H1 (cell line): ENCODE results near the gene HNRNPU. TPM values are rescaled to one million over a fixed set of nuclear protein-coding genes. Genes with fewer than 3 reads are reported as not detected.

Experiments
- CTCF ChIA-PET: fragments of 300-600 bp; sonication (Branson Sonifier 250); formaldehyde crosslinking; loops from one replicate; lab custom pipeline; 2021; ENCODE audit not compliant: partially characterized antibody; lab: Charles Lee
- POLR2A ChIA-PET: fragments of 300-600 bp; sonication (Branson Sonifier 250); formaldehyde crosslinking; loops from one replicate; lab custom pipeline; 2021; ENCODE audit warnings: inconsistent platforms; ENCODE audit not compliant: partially characterized antibody; lab: Charles Lee
- DNase-seq, 2 experiments: peaks; one replicate each; pipeline versions ENCODE4 v3.0.0 to v3.0.0-alpha.2; 2010 to 2022; ENCODE audit warnings: low spot score in 2 of 2, low read depth in 1 of 2, mixed read lengths in 1 of 2
- FAIRE-seq: peaks from 2 replicates; lab custom pipeline; 2011; peaks lifted over from hg19 to GRCh38; lab: Jason Lieb, UNC
- H2AFZ ChIP-seq: 2 replicates; pipeline ENCODE4 v1.8.1; 2012; ENCODE audit warnings: low read length, inconsistent platforms
- H2AK5ac ChIP-seq: 2 replicates; pipeline ENCODE4 v1.6.1; 2013; ENCODE audit warnings: low read depth, low read length
- H2BK120ac ChIP-seq: replicated peaks from 2 replicates; pipeline ENCODE3; 2013; ENCODE audit warnings: low read depth, low read length, inconsistent platforms
- H2BK12ac ChIP-seq: 2 replicates; pipeline ENCODE4 v1.6.1; 2013; ENCODE audit warnings: low read depth, low read length
- H2BK15ac ChIP-seq: 2 replicates; pipeline ENCODE4 v1.6.1; 2013; ENCODE audit warnings: low read length
- H2BK20ac ChIP-seq: 2 replicates; pipeline ENCODE4 v1.6.1; 2013; ENCODE audit warnings: low read length
- H2BK5ac ChIP-seq: 2 replicates; pipeline ENCODE4 v1.6.1; 2013; ENCODE audit warnings: low read depth, low read length
- H3K14ac ChIP-seq: 2 replicates; pipeline ENCODE4 v1.6.1; 2013; ENCODE audit warnings: inconsistent platforms; ENCODE audit not compliant: insufficient read length
- H3K18ac ChIP-seq: 2 replicates; pipeline ENCODE4 v1.6.1; 2013; ENCODE audit warnings: low read length; ENCODE audit errors: extremely low read depth
- H3K23ac ChIP-seq: 2 replicates; pipeline ENCODE4 v1.6.1; 2013; ENCODE audit warnings: inconsistent platforms; ENCODE audit not compliant: insufficient read length
- H3K23me2 ChIP-seq: 2 replicates; pipeline ENCODE4 v1.6.1; 2013; ENCODE audit warnings: low read depth, low read length
- H3K27ac ChIP-seq: 2 replicates; pipeline ENCODE4 v1.6.1; 2011; ENCODE audit warnings: low read depth, low read length, inconsistent platforms
- H3K27me3 ChIP-seq, 4 experiments: replicated peaks in 1 of 4; 1 replicate in 1 of 4; 2 replicates in 3 of 4; pipeline versions ENCODE4 v1.6.1 to v1.8.1; 2011 to 2013; ENCODE audit warnings: low read length in 3 of 4, mild to moderate bottlenecking in 3 of 4, inconsistent platforms in 2 of 4, mixed read lengths in 2 of 4, moderate library complexity in 1 of 4; ENCODE audit not compliant: control insufficient read depth in 3 of 4, insufficient read depth in 3 of 4; ENCODE audit errors: extremely low read depth in 1 of 4
- H3K36me3 ChIP-seq, 4 experiments: 2 replicates each; pipeline versions ENCODE4 v1.6.1 to v1.8.1; 2011 to 2013; ENCODE audit warnings: mild to moderate bottlenecking in 4 of 4, low read length in 3 of 4, moderate library complexity in 2 of 4, control low read depth in 1 of 4, inconsistent platforms in 1 of 4; ENCODE audit not compliant: insufficient read depth in 4 of 4, control insufficient read depth in 2 of 4
- H3K4ac ChIP-seq: replicated peaks from 2 replicates; pipeline ENCODE3; 2013; ENCODE audit warnings: low read length, low read depth, mixed read lengths, inconsistent platforms; ENCODE audit not compliant: insufficient read length
- H3K4me1 ChIP-seq, 4 experiments: replicated peaks in 1 of 4; 1 replicate in 1 of 4; 2 replicates in 3 of 4; pipeline versions ENCODE4 v1.6.1 to v1.8.1; 2011 to 2013; ENCODE audit warnings: low read length in 3 of 4, inconsistent platforms in 2 of 4, mixed read lengths in 1 of 4; ENCODE audit not compliant: insufficient read depth in 4 of 4, control insufficient read depth in 3 of 4
- H3K4me2 ChIP-seq, 2 experiments: 2 replicates each; pipeline versions ENCODE4 v1.6.1 to v1.8.1; 2011 to 2013; ENCODE audit warnings: low read depth in 2 of 2, low read length in 2 of 2, control low read depth in 1 of 2, inconsistent platforms in 1 of 2, mild to moderate bottlenecking in 1 of 2; ENCODE audit not compliant: insufficient read depth in 1 of 2
- H3K4me3 ChIP-seq, 4 experiments: fragments of 200-600, 300-600 bp in 1 of 4; sonication (generic), shearing (Covaris generic), sonication (Bioruptor Twin) in 1 of 4; 2 replicates each; pipeline versions ENCODE4 v1.5.1 to v1.8.1; 2011 to 2016; ENCODE audit warnings: low read length in 4 of 4, low read depth in 3 of 4, control low read depth in 2 of 4, inconsistent platforms in 2 of 4, mild to moderate bottlenecking in 2 of 4, mixed read lengths in 1 of 4, moderate library complexity in 1 of 4; ENCODE audit not compliant: insufficient read depth in 2 of 4; ENCODE audit errors: extremely low read depth in 1 of 4
- H3K56ac ChIP-seq: replicated peaks from 2 replicates; pipeline ENCODE3; 2013; ENCODE audit warnings: low read depth, mild to moderate bottlenecking, mixed read lengths, low read length, inconsistent platforms; ENCODE audit not compliant: insufficient read length
- H3K79me1 ChIP-seq: 2 replicates; pipeline ENCODE4 v1.6.1; 2013; ENCODE audit warnings: low read depth, low read length, control low read depth
- H3K79me2 ChIP-seq, 2 experiments: 2 replicates each; pipeline versions ENCODE4 v1.6.1 to v1.8.1; 2012 to 2013; ENCODE audit warnings: low read length in 2 of 2, mild to moderate bottlenecking in 2 of 2, inconsistent platforms in 1 of 2; ENCODE audit not compliant: insufficient read depth in 2 of 2, control insufficient read depth in 1 of 2
- H3K9ac ChIP-seq, 4 experiments: replicated peaks in 1 of 4; 1 replicate in 1 of 4; 2 replicates in 3 of 4; pipeline versions ENCODE4 v1.6.1 to v1.8.1; 2011 to 2013; ENCODE audit warnings: low read depth in 3 of 4, low read length in 3 of 4, control low read depth in 2 of 4, mild to moderate bottlenecking in 2 of 4, moderate library complexity in 2 of 4, inconsistent platforms in 1 of 4; ENCODE audit errors: extremely low read depth in 1 of 4
- H3K9me3 ChIP-seq, 2 experiments: 2 replicates each; pipeline versions ENCODE4 v1.6.1 to v1.8.1; 2012 to 2013; ENCODE audit warnings: mild to moderate bottlenecking in 2 of 2, moderate library complexity in 2 of 2, control low read depth in 1 of 2, inconsistent platforms in 1 of 2, low read depth in 1 of 2, low read length in 1 of 2, mixed read lengths in 1 of 2; ENCODE audit not compliant: insufficient read depth in 2 of 2
- H4K20me1 ChIP-seq, 2 experiments: replicated peaks in 1 of 2; 2 replicates each; pipeline versions ENCODE3 to v1.8.1; 2011 to 2013; ENCODE audit warnings: inconsistent platforms in 2 of 2, low read length in 2 of 2, mild to moderate bottlenecking in 1 of 2; ENCODE audit not compliant: insufficient read depth in 2 of 2, control insufficient read depth in 1 of 2
- H4K5ac ChIP-seq: 2 replicates; pipeline ENCODE4 v1.6.1; 2013; ENCODE audit warnings: low read length, low read depth, mixed read lengths, inconsistent platforms; ENCODE audit not compliant: insufficient read length
- H4K8ac ChIP-seq: 2 replicates; pipeline ENCODE4 v1.8.0; 2013; ENCODE audit warnings: mild to moderate bottlenecking, moderate library complexity, low read length, inconsistent platforms; ENCODE audit not compliant: insufficient read depth; ENCODE audit errors: extremely low read depth
- H4K91ac ChIP-seq: replicated peaks from 2 replicates; pipeline ENCODE3; 2013; ENCODE audit warnings: low read length, mixed read lengths, inconsistent platforms; ENCODE audit not compliant: insufficient read length
- CHD2 ChIP-seq: IDR thresholded peaks from 2 replicates; pipeline ENCODE4 v1.6.1; 2012; ENCODE audit warnings: low read length, improper control_type of control experiment
- CREB1 ChIP-seq: IDR thresholded peaks from 2 replicates; pipeline ENCODE4 v1.6.1; 2012; ENCODE audit warnings: inconsistent platforms
- EGR1 ChIP-seq: IDR thresholded peaks from 2 replicates; pipeline ENCODE4 v1.6.1; 2011; ENCODE audit warnings: low read depth, low read length, borderline replicate concordance
- HDAC2 ChIP-seq, 2 experiments: fragments of 300-600 bp in 1 of 2; sonication (generic) in 1 of 2; IDR thresholded peaks; 2 replicates each; pipeline ENCODE4 v1.6.1; 2011 to 2012; ENCODE audit warnings: low read depth in 2 of 2, low read length in 2 of 2, mild to moderate bottlenecking in 2 of 2, moderate library complexity in 2 of 2, borderline replicate concordance in 1 of 2, inconsistent platforms in 1 of 2
- RFX5 ChIP-seq: IDR thresholded peaks from 2 replicates; pipeline ENCODE4 v1.6.1; 2011; ENCODE audit warnings: low read depth, low read length, improper control_type of control experiment, borderline replicate concordance
- SUZ12 ChIP-seq: fragments of 200-600 bp; sonication (generic); IDR thresholded peaks from 2 replicates; pipeline ENCODE4 v1.6.1; 2012; ENCODE audit warnings: mild to moderate bottlenecking, inconsistent platforms, low read length, moderate library complexity, mixed read lengths
- TAF7 ChIP-seq: optimal IDR thresholded peaks from 2 replicates; pipeline ENCODE3; 2011; ENCODE audit warnings: low read depth, mild to moderate bottlenecking, inconsistent platforms, low read length, moderate library complexity, borderline replicate concordance
- TCF12 ChIP-seq: IDR thresholded peaks from 2 replicates; pipeline ENCODE4 v1.6.1; 2011; ENCODE audit warnings: low read depth, mild to moderate bottlenecking, low read length
- ZNF274 ChIP-seq: IDR thresholded peaks from 2 replicates; pipeline ENCODE4 v1.7.0; 2012; ENCODE audit warnings: low read length, borderline replicate concordance; ENCODE audit errors: extremely low read depth
- WGBS, 2 experiments: shearing (Covaris generic) in 1 of 2; methylation state at CpG; one replicate each; pipeline versions ENCODE4 v1.1.6 to v1.1.7; 2013 to 2015; ENCODE audit warnings: low lambda C conversion rate in 2 of 2, mixed read lengths in 2 of 2, inconsistent platforms in 1 of 2, low coverage in 1 of 2, missing lambda C conversion rate in 1 of 2; ENCODE audit not compliant: insufficient replicate concordance in 2 of 2, insufficient coverage in 1 of 2, insufficient read length in 1 of 2; ENCODE audit errors: extremely low coverage in 1 of 2, missing lambda C conversion rate in 1 of 2; 5-methylcytosine and 5-hydroxymethylcytosine counted together
- polyA plus RNA-seq, 7 experiments: library from polyadenylated mRNA; depleted of rRNA in 3 of 7; stranded (reverse) in 5 of 7; unstranded in 2 of 7; fragments of >200 nt in 5 of 7; fragments of 200-250 nt in 2 of 7; gene quantifications; 1 replicate in 5 of 7; 2 replicates in 1 of 7; 4 replicates in 1 of 7; pipeline versions ENCODE4 v1.2.1 to v1.2.3, GENCODE V29; 2011 to 2013; ENCODE audit warnings: missing spikeins in 2 of 7, mixed read lengths in 2 of 7
- total RNA-seq: library from RNA; stranded (reverse); fragmentation: NEBNext Ultra II Directional; extraction: Animal tissue kit (Norgen Biotek cat#: 25700); gene quantifications from 2 replicates; pipeline ENCODE4 v1.2.1, GENCODE V29; 2021
- TF ChIP-seq, protein P1 (sequence below): IDR thresholded peaks from 2 replicates; pipeline ENCODE4 v1.6.1; 2012; ENCODE audit warnings: low read length, inconsistent platforms

The HNRNPU gene
- total and polyA plus RNA-seq, 2 of the 8 experiments (the other 6 are each of a cell fraction or from before 2014, with no cell fraction given): 95.6 to 606 TPM

DNA sequence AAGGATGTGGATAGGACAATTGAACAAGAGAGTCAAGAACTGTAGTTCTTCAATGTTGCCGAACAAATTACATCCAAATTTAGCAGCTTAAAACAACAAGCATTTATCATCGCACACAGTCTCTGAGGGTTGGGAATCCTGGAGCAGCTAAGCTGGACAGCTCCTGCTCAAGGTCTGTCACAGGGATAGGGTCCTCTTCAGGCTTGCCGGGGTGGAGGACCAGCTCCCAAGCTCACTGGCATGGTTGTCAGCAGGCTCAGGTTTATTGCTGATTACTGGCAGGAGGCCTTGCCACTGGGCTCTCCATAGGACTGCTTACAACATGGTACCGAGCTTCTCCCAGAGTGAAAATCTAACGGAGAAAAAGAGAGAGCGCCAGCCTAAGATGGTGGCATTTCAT lies 51.0 kb downstream of the HNRNPU start:
- ChIA-PET CTCF (interaction anchor here (0.5 to 6.0 kb wide), 9 partner anchors 11 to 778 kb away, joined by 3 to 50 read pairs (median 4); no protein-coding TSS in a partner anchor), POLR2A (interaction anchor here (0.8 to 9.1 kb wide), 4 partner anchors 9 to 37 kb away, joined by 3 to 178 read pairs (median 5); partner anchors contain the start of gene COX20)
- Histone ChIP-seq H2BK120ac (no peak overlapping the region), H3K9me3 (no peaks in the 10 kb centered on the region), H3K4me3 (no peak overlapping the region), H3K27ac (no peak overlapping the region), H4K5ac (no peak overlapping the region), H3K14ac (no peak overlapping the region), H4K20me1 (no peaks in the 10 kb centered on the region), H2BK5ac (no peak overlapping the region), H2BK20ac (no peak overlapping the region), H4K91ac (no peak overlapping the region), H3K56ac (no peak overlapping the region), H3K27me3 (no peaks in the 10 kb centered on the region), H3K79me1 (no peaks in the 10 kb centered on the region), H2BK15ac (peak overlapping the region; percentile 61; the same call in 1 of the 2 replicates), H3K4ac (no peak overlapping the region), H2AK5ac (no peak overlapping the region), H3K4me1 (peaks cover 1 to 11% (median 7%) of the 10 kb centered on the region in 4 experiments), H2AFZ (no peak overlapping the region), H2BK12ac (peak overlapping the region; percentile 45; the same call in 1 of the 2 replicates), H3K23ac (no peak overlapping the region), H3K36me3 (no peaks in the 10 kb centered on the region), H3K4me2 (no peak overlapping the region), H3K79me2 (peaks cover 0 to 23% of the 10 kb centered on the region in 2 experiments; a peak in 2 of 4 replicates), H4K8ac (no peak overlapping the region), H3K18ac (no peak overlapping the region)
- 96% methylated on average over 6 of the region's 6 CpGs; no CpG with 5 or more reads in 1 of the 2 experiments for WGBS, 2 experiments
- no peak for DNase-seq
- FAIRE-seq: no peak
- TF ChIP-seq, protein P1, sequence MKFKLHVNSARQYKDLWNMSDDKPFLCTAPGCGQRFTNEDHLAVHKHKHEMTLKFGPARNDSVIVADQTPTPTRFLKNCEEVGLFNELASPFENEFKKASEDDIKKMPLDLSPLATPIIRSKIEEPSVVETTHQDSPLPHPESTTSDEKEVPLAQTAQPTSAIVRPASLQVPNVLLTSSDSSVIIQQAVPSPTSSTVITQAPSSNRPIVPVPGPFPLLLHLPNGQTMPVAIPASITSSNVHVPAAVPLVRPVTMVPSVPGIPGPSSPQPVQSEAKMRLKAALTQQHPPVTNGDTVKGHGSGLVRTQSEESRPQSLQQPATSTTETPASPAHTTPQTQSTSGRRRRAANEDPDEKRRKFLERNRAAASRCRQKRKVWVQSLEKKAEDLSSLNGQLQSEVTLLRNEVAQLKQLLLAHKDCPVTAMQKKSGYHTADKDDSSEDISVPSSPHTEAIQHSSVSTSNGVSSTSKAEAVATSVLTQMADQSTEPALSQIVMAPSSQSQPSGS: no peak
- TF ChIP-seq ZNF274: no peak
- no peak for TF ChIP-seq EGR1
- TF ChIP-seq RFX5: no peak
- no peak for TF ChIP-seq SUZ12
- no peak for TF ChIP-seq TCF12
- TF ChIP-seq CHD2: no peak
- TF ChIP-seq HDAC2 (IDR thresholded peaks at IDR 0.05; ENCODE audit: borderline replicate concordance in 1 of 2, low read depth in 2 of 2, low read length in 2 of 2): no peak
- TF ChIP-seq CREB1: no peak
- no peak for TF ChIP-seq TAF7
- TF ChIP-seq, all 59 proteins: peak for 0
- no peak overlapping the region for H3K9ac ChIP-seq
- H3K23me2 ChIP-seq: peaks cover 5% of the 10 kb centered on the region; the same call in 1 of the 2 replicates
